NT2/D1 (cell line): ENCODE data around the gene TMEM205.

ENCODE experiments used
- SUZ12 ChIP-seq: IDR thresholded peaks from 2 replicates; pipeline ENCODE4 v1.6.1; 2011; ENCODE audit not compliant: insufficient read length, insufficient read depth; ENCODE audit errors: extremely low read depth
- YY1 ChIP-seq: IDR thresholded peaks from 2 replicates; pipeline ENCODE4 v1.6.1; 2011; ENCODE audit not compliant: insufficient read length, insufficient read depth
- ZNF274 ChIP-seq: IDR thresholded peaks from 2 replicates; pipeline ENCODE4 v1.6.1; 2011; ENCODE audit warnings: mild to moderate bottlenecking, low read depth, low read length

DNA sequence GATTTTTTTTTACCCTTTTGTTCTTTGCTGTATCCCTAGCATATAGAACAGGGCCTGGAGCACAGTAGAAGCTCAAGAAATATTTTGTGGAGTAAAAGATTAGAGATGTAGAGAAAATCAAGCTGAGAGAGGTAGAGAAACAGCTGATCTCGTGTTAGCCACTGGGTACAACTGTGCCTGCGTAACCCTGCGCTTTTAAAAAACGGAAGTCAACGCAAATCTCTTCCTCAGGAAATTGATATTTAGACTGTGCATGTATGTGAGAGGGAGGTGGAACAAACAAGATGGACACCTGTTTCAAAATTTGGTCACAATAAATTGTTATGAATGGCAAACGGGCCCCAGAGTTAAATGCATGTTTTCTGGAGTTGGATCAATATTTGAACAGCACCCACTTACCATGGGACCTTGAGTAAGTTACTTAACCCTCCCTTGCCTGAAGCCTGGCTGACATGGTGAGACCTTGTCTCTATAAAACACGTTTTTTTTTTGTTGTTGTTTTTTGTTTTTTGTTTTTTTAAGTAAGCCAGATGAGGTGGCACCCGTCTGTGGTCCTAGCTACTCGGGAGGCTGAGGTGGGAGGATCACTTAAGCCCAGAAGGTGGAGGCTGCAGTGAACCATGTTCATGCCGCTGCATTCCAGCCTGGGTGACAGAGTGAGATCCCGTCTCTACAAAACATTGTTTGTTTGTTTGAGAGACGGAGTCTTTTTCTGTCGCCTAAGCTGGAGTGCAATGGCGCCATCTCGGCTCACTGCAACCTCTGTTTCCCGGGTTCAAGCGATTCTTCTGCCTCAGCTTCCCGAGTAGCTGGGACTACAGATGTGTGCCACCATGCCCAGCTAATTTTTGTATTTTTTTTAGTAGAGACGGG, 41.3 kb upstream of the TMEM205 start:
- TF ChIP-seq YY1 = no peak
- TF ChIP-seq SUZ12 = no peak
- no peak for TF ChIP-seq ZNF274
